Stimulated activated CD4-positive, alpha-beta T cell treated with anti-CD3 and anti-CD28 coated beads, Interleukin-1b, Interleukin-23, amount 100 ng/mL, for 1 hour (primary cell): Measurements from ENCODE around the gene OSTM1.

Experiments used
- DNase-seq, 2 donors: peaks; one replicate each; pipeline ENCODE4 v3.0.0-alpha.2; 2020; ENCODE audit warnings: low read depth in 2 of 2

Gene OSTM1, protein sequence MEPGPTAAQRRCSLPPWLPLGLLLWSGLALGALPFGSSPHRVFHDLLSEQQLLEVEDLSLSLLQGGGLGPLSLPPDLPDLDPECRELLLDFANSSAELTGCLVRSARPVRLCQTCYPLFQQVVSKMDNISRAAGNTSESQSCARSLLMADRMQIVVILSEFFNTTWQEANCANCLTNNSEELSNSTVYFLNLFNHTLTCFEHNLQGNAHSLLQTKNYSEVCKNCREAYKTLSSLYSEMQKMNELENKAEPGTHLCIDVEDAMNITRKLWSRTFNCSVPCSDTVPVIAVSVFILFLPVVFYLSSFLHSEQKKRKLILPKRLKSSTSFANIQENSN

DNA sequence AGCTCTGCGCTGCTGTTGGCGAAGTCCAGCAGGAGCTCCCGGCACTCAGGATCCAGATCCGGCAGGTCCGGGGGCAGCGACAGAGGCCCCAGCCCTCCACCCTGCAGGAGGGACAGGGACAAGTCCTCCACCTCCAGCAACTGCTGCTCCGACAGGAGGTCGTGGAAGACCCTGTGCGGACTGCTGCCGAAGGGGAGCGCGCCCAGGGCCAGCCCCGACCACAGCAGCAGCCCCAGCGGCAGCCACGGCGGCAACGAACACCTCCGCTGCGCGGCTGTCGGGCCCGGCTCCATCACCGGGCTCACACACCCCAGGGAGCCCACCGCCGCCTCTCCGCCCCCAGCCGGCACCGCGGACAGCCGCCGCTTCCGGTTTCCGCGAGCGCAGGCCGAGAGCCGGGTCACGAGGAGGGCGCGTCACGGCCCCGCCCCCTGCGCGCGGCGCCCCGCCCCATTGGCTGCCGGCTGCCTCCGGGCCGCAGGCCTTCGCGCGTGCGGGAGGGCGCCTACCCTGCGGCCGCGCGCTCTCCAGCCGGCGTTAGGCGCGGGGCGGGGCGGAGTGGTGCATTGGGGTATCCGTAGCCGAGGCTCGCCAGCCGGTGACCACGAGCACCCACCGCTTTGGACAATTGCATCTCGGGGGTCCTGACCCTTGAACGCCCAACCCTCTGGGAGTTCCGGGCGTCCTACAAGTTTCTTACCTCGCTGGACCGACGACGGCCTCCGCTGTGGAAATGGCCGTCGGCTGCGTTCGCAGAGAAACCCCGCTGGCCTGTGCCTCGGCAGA, at the start of gene OSTM1:
Gene OSTM1 (minus strand): TSS at position 383 of the 786 bp plus-strand sequence. CDS start 90 bp downstream, at position 293.
- peak; percentile 81 to 93 for DNase-seq

DNA sequence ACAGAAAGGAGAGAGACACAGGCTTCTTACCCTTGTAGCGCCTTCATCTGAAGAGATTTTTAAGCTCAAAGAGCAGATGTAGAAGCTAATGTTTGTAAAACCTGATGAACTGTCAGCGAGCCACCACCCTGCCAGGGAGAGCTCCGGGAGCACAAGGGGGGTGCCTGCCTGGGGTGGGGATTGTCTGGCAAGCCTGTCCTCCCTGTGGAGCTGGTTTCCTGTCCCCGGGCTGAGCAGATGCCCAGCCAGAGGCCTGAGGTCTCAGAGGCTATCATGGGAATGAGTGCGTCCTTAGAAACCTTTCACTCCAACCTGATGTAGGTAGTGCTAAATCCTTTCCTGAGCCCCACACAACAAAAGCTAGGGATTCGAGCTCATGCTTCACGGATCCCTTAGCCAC, 49.4 kb upstream of the OSTM1 start:
- DNase-seq: no peak

DNA sequence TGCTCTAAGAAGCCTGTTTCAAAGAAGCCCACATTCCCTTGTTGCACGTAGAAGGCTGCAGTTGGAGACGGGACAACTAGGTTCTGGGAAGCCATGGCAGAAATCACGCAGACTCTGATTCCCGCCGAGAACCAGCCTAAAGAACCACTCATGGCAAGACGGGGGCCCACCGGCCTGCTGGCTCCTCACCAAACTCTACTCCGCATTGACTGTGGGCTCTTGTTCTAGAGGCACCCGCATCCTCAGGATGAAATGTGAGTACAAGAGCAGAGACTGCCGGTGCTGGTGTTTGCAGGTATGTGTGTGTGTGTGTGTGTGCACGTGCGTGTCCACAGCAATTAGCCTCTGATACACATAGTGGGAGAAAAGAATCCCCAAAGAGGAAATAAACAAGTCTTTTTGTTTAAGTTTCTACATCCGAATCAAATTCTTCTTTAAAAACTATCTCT, 49.0 kb upstream of the OSTM1 start:
- no peak for DNase-seq

DNA sequence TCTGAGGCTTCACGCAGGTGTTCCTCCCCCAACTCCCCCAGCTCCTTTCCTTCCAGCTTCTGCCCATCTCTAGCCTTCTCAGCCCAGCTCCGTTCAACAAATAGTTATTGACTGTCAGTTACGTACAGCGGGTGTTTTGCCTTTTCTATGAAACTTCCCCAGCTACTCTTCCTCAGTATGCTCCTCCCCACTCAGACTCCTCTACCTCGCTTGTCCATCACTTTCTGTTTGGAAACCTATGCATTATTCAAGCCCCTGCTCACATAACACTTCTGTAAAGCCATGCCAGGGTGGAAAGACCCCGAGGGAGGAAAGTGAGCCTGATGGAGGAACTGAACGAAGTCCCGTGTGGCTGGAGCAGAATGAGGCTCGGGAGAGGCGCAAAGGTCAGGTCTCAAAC, 47.1 kb upstream of the OSTM1 start:
- DNase-seq: no peak

DNA sequence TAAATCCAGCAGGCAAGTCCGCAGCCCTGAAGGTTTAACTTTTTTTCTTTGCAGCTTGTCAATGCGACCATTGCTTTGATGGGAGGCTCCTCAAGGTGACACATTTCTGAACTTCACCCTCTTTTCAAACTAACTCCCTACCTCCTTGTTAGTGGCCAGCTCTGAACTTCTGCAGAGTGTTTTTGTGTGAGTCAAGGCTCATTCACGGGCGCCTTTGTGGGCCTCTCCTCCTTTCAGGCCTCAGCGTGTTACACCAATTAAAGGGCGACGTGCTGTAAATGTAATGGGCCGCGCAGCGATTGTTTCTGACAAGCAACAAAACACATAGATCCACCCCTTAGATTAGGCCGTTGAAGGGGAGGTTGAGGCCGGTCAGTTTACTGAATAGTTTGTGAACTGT, 45.8 kb upstream of the OSTM1 start:
- no peak for DNase-seq

DNA sequence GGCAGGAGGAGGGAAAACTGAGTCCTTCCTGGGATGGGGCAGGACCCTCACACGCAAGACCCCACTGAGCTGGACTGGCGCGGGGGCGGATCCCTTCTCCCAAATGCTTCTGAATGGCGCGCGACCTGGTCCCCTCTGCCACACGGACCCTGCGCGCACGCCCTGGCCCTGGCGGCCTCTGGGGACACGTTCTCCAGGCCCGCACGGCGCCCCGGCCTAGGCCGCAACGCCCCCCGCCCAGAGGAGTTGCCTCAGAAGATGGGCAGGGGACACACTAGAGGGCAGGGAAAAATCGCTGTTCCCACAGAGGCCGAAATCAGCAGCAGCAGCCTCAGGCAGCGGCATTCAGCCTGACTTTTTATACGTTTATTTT, 45.2 kb upstream of the OSTM1 start:
- no peak for DNase-seq

DNA sequence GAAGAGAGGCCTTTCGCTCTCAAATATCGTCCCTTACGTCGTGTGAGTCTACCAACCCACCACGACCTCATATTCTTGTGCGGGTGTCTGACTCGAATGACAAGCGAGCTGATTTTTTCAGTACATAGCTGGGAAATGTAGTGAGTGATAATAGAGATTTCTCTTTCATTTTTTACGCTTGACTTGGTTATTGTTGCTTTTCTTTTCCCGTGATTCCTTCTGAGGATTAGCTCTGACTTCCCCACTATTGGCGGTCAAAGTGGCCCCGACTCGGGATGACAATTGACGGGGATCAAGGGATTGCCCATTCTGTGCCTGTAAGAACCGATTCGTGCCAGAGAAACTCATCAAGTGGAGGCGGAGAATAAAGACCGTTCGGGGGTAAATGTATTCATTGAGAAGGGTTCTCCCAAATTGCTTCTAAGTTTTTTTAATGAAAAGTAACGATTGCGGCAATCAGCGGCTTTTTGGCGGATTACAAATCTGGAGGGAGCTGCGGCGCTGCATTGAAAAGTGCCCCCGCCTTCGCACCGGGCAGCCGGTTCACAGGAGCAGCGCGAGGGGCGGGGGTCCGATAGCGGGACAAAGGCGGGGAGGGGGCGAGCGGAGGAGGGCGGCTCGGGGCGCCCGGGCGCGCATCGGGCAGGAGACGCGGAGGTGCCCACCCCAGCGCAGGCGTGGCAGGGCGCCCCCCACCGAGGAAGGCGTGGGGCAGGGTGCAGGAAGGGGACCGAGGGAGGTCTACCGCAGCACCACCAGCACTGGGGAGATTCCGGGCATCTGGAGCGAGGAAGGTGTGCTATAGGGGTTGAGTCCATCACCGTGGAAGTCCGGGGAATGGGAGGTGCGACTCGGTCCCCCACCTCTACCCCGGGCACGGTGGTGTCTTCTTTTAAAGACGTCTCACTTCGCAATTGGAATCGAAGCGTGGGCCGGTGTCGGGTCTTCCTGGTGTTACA, 44.5 kb upstream of the OSTM1 start:
- DNase-seq: no peak

DNA sequence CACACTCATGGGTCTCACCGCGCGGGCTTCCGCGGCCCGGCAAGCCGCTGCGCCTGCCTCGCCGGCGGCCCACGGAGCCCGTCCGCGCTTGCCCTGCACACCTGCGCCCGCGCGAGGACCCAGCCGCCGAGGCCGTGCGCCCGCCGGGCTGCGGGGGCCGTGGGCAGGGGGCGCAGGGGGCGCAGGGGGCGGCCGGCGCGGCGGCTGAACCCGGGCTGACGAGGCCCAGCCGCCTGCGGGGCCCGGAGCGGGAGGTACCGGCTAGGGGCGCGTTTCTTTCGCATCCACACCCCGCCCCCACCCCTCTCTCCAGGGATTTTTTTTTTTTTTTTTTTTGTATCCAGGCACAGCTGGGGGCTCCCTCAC, 43.8 kb upstream of the OSTM1 start:
- DNase-seq: no peak

DNA sequence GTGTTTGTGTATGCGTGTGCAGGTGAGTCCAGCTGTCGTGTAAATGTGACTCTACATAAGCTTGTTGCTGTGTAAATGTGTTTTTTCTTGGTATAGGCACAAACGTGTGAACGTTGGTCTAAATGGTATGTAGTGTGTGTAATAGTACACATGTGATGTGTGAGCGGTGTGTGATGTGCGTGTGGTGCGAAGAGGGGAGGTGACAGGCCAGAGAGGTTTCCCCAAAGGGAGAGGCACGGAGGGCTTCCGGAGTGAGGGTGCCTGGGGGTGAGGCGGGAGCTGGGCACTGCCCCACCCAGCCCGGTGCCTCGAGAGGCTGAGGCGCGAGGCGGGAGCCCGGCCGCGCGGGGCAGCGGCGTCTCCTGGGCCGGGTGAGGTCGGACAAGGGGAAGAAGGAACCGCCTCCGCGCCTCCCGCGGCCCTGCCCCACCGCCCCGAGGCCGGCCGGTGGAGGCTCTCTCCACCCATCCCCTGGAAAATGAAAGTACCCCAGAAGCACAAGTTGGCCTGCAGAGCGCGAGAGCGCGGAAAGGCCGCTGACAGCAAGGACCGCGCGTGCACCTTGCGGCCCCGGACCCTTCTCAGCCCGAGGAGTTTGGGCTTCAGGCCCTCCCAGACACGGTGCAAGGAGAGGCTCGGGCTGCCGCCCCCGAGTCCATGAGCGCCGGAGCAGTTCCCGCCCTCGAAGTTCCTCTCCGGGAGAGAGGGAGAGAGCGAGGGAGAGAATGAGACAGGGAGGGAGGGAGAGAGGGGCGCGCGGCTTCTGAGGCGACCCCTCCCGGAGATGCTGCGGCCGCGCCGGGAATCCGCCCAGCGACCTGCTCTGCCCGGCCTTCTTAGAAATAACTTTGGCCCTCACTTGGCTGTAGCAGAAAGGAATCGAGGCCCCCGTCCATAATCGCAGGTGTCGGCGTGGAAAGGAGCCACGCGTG, 43.2 kb upstream of the OSTM1 start:
- DNase-seq: no peak

DNA sequence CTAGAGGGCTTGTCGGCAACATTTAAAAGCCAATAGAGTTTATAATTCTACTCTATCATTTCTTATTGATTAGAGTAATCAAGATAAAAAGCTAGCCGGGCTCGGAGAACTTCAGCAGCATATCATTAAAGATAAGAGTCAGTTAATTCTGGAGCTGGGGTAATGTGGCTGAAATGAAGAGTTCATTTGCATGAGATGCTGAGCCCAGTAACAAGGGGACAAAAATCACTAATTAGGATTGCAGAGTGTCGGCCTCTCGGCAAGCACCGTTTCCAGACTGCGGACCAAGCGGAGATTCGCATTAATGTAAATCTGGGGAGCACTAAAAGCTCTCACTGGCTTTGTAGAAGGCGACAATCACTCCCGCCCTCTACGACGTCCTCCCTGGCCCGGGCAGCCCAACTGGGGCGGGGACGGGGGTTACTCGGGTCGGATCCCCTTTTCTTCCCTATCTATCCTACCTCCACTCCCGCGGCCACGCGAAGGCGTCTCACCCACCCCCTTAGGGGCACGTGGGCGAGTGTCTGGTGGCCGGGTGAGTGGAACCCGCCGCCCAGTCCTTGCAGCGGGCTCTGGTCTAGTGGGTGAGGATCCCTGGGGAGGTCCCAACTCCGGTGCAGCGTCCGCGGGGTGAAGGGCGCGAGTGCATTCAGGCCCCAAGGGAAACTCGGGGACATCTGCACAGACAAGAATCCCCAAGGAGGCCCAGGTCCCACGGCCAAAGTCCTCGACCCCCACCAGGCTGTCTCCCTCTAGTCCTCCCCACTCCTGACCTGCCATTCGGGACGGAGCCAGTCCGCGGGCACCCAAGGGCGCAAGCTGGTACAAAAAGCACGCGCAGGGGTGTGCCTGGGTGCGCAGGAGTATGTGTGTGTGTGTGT, 42.2 kb upstream of the OSTM1 start:
- no peak for DNase-seq

DNA sequence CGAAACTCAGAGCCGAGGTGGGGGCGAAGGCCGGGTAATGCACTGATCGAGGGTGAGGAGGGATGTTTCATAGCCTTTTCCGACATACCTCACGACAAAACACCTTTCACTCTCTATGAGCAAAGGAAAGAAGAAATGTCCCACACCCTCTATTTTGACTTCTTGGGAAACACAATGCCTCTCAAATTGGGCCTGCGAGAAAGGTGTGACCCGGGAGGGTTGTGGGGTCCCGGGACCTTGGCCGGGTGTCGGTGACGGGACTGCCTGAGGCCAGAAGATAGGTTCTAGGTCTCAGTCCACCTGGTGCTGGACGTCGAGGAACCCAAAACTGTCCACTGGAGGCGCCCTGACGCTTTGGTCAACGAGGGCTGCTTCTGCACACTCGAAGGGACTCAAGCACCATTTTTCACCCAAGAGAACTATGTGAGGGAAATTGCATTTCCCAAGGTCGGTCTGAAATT, 41.1 kb upstream of the OSTM1 start:
- no peak for DNase-seq

DNA sequence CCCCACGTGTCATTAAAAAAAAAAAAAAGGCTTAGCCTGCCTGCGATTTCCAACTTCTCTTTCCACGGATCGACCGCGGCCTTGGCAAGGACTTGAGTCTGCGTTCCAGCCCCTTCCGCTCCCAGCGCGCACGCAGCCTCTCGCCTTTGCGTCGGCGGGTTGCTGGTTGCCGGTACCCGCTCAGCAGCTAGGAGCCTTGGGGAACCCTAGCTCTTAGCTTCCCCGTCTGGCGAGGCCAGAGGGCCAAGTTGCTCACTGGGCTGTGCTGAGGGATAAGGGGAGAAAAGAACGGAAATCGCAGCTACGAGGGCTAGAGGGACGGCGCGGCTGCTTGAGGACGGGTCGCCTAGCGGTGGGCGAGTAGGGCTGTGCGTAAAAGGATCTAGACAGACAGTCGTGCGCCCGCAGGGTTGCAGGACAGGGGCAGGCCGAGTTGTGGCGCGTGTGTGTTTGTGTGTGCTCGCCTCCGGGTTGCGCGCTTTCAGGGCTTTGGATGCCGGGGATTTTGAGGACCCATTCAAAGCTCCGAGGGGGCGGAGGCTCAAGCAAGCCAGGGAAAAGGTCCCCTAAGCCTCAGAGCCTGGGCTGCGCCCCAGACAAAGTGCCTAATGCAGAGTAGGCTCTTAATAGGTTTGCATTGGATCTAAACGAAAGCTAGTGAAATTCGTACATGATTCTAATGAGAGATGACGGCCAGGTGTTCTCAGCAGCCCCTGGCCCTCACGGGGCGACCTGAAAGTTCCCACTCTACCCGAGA, 40.5 kb upstream of the OSTM1 start:
- DNase-seq: no peak

DNA sequence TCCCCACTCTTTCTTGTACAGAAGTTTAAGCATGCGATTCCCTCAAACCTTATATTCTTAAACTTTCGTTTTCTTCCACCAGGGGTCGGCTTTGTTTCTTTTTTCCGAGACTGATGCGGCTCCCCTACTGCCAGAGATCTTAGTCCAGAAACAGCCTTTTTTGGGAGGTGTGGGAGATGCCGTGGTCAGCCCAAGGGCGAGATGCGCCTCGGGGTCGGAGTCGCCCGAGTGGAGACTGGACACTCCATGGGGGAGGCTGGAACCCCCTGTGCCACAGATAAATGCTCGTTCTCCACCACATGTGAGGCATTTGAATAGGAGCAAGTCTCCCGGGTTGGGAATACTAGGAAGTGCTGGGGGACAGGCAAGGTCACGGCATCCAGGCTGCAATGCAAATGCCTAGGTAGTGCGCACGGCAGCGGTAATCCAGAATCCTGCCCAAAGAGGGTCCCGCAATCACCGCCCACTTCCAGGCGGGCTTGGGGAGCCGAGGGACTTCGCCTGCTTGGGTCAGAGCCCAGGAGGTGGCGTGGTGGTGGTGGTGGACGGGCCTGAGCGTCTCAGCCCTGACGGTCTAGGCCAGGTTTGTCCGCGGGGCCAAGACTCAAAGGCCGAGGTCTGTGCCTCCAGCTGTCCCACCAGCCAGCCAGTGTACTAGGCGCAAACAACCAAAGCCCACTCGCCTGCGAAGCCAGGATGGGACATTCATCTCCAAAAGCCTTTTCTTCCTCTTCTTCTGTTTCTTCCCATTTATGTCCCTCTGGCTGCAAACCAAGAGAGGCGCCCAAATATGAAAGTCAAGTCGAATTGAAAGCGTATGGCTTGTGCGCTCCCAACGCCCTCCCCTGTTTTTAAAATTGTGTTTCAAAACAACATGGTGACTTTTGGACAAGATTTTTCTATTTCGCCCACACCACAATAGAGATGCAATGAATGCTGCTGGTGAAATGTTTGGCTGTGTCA, 39.3 kb upstream of the OSTM1 start:
- DNase-seq: no peak

DNA sequence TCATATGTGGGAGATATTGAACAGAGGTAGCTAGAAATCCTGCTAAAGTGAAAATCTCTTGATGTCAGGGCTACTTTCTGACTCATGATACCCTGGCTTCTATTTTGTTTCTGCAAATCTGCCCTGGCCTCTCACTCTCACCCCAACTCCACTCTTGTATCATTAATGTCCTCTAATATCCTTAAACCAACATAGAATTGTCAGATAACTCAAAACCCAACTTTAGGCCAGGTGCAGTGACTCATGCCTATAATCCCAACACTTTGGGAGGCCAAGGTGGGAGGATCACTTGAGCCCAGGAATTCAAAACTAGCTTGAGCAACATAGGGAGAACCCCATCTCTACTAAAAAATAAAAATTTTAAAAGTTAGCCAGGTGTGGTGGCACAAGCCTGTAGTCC, 33.8 kb upstream of the OSTM1 start:
- no peak for DNase-seq

DNA sequence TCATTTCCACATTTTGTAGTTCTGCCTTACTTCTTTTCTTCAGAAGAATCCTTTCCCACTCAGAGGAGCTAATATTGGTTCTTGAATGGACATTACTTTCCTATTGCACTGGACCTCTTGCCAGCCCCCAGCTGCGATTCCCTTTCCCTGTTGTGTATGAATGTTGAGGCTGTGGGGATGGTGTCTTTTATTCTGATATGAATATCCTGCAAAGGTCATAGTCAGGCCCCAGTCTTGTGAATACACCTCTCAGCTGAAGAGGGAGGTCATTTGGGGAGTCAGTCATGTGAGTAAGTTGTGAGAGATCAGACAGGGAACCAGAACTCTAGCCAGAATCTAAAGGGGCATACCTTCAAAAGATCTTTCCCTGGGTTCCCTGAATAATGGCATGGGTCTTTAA, 32.6 kb upstream of the OSTM1 start:
- no peak for DNase-seq

DNA sequence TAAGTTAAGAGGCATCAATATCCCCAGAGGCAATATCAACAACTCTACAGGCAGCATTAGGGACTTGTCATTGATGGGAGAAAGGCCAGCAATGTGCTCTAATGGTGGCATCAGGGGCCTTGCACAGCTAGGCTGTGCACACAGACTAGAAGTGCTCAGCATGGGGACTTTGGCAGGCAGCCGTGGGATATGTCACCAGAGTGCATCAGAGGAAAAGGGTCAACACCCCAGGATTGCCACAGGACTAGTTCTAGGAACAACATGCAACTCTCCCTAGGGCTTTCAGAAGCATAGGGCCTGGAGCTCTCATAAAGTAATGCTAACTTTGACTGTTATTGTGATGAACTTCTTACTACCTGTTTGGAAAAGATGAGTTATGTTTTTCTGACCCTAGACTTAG, 32.2 kb upstream of the OSTM1 start:
- DNase-seq: no peak

DNA sequence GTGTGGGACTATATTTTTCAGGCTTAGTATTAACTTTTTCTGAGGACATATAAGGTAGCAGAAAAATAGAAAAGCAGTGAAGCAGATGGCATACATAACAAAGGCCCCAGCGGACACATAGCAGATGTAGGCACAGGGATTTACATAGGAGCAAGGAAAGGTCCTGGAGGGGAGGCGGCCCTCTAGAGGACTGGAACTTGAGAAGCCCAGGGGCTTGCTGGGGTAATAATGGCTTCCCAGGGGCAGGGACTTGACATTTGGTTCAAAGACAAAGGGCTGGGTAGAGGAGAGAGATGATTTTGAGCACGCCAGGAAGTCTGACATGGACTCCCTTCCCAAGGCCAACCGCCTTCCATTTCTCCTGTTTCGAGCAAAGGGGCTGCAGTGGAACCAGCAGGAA, 31.7 kb upstream of the OSTM1 start:
- DNase-seq: no peak

DNA sequence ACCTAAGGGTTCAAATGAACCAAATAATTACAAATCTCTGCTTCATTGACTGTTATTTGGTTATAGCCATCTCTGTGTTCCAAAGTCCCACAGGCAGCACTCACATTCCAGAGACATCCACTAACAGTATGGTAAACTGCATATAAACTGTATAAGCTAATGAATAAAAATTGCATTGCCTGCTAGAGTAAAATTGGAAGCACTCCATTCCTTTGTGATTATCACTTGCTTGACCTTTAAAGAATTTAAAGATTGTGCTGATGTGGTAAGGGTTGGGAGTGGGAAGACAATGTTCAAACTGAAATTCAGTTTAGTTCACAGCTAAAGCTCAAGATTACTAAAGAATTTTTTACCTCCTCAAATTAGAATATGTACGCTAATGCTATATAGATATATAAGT, 31.0 kb upstream of the OSTM1 start:
- DNase-seq: no peak
